ENCODE results near the gene GABRG3. TPM values are rescaled to one million over a fixed set of nuclear protein-coding genes. Genes with fewer than 3 reads are reported as not detected.

Gene GABRG3
- total and polyA plus RNA-seq, 2 donors (not counting 3 experiments of a cell fraction or from before 2014, with no cell fraction given), result not detected

- FAIRE-seq, result no peak
- H3K4me1 ChIP-seq (ENCODE audit: control insufficient read depth, extremely low read depth, insufficient read depth, low read length), result no peaks in the 10 kb centered on the region
- H4K20me1 ChIP-seq (replicated peaks; ENCODE audit: control insufficient read depth, extremely low read depth, insufficient read depth, low read length), result no peaks in the 10 kb centered on the region
- H2AFZ ChIP-seq (ENCODE audit: low read depth, low read length), result no peak overlapping the region
- no peaks in the 10 kb centered on the region for H3K79me2 ChIP-seq (ENCODE audit: control insufficient read depth, insufficient read depth, low read length)
- no peak for TF ChIP-seq POLR2AphosphoS5 (IDR thresholded peaks at IDR 0.05; ENCODE audit: insufficient read depth, low read depth, low read length)
- TF ChIP-seq MAX (IDR thresholded peaks at IDR 0.05; ENCODE audit: insufficient read depth, insufficient read length), result no peak
- no peak for TF ChIP-seq MYC (IDR thresholded peaks at IDR 0.05; ENCODE audit: low read depth, low read length)
- TF ChIP-seq JUN (IDR thresholded peaks at IDR 0.05; ENCODE audit: borderline replicate concordance, insufficient read depth, insufficient read length, low read depth), result no peak
- no peak for TF ChIP-seq GATA2 (IDR thresholded peaks at IDR 0.05; ENCODE audit: insufficient read depth, insufficient read length, low read depth, low read length)
- no peak for TF ChIP-seq CTCF (IDR thresholded peaks at IDR 0.05; ENCODE audit: extremely low read depth in 1 of 2, insufficient read depth in 1 of 2, low read depth in 1 of 2, low read length in 2 of 2)
- no peak for TF ChIP-seq POLR2A (IDR thresholded peaks at IDR 0.05; ENCODE audit: low read depth, low read length)
- TF ChIP-seq FOS (IDR thresholded peaks at IDR 0.05; ENCODE audit: borderline replicate concordance, insufficient read depth, low read length), result no peak
- no peak for TF ChIP-seq EZH2 (IDR thresholded peaks at IDR 0.05; ENCODE audit: borderline replicate concordance, low read depth, low read length, severe bottlenecking)
- H3K9ac ChIP-seq (replicated peaks; ENCODE audit: extremely low read depth, insufficient read depth, low read length), result no peak overlapping the region
- no TSS peak for BruUV-seq (replicated peaks)
- dilution Hi-C loops (cut with MboI; ENCODE audit: extremely low pct_ligation_motif_present, low sequenced_read_pairs) (no loop called here), intact Hi-C loops (cut with micrococcal nuclease) (no loop called here)
- ChIA-PET CTCF (no interaction called here), POLR2A (no interaction called here)
- no peak overlapping the region for H3K4me2 ChIP-seq (ENCODE audit: insufficient read depth, low read length)
- no peak for DNase-seq (ENCODE audit: low read depth, low spot score)
- no peak overlapping the region for H3K4me3 ChIP-seq (replicated peaks in 1 of 3; ENCODE audit: insufficient read depth in 1 of 3, low read depth in 1 of 3, low read length in 3 of 3)
- no peaks in the 10 kb centered on the region for H3K27me3 ChIP-seq (ENCODE audit: control insufficient read depth in 2 of 2, insufficient read depth in 2 of 2, low read length in 2 of 2)
- no peaks in the 10 kb centered on the region for H3K36me3 ChIP-seq (ENCODE audit: control insufficient read depth in 2 of 2, extremely low read depth in 1 of 2, insufficient read depth in 2 of 2, low read length in 2 of 2)
- no peak overlapping the region for H3K27ac ChIP-seq (ENCODE audit: insufficient read depth, low read depth, low read length)
- H3K9me3 ChIP-seq (replicated peaks; ENCODE audit: control insufficient read depth, insufficient read depth, low read length), result peaks cover 3% of the 10 kb centered on the region
- H3K9me1 ChIP-seq (replicated peaks; ENCODE audit: control insufficient read depth, extremely low read depth, insufficient read depth, low read length), result no peaks in the 10 kb centered on the region
Observed at GRCh38 chr15:27426805-27427204, 455.8 kb downstream of the GABRG3 start.

Measured in endothelial cell of umbilical vein (primary cell).